ENCODE results near the gene ATP13A2.

Gene ATP13A2

GRCh38 chr1:17043676-17044075 is 31.9 kb upstream of the ATP13A2 start:
- H3K27ac Mint-ChIP-seq: peak overlapping the region; percentile 30
- H3K27me3 Mint-ChIP-seq: no peaks in the 10 kb centered on the region
- no peak overlapping the region for H3K4me3 Mint-ChIP-seq
- peaks cover 5% of the 10 kb centered on the region for H3K36me3 Mint-ChIP-seq
- H3K9me3 Mint-ChIP-seq: no peaks in the 10 kb centered on the region
- peaks cover 22% of the 10 kb centered on the region for H3K4me1 Mint-ChIP-seq

- peaks cover 9% of the 10 kb centered on the region for H3K36me3 Mint-ChIP-seq
- no peaks in the 10 kb centered on the region for H3K27me3 Mint-ChIP-seq
- H3K9me3 Mint-ChIP-seq: no peaks in the 10 kb centered on the region
- no peak overlapping the region for H3K4me3 Mint-ChIP-seq
- peaks cover 12% of the 10 kb centered on the region for H3K4me1 Mint-ChIP-seq
- H3K27ac Mint-ChIP-seq: no peak overlapping the region
These were observed 28.4 kb upstream of the ATP13A2 start for GRCh38 chr1:17040135-17040534.

- Mint-ChIP-seq H3K9me3 (no peaks in the 10 kb centered on the region), H3K4me3 (no peak overlapping the region), H3K4me1 (peaks cover 9% of the 10 kb centered on the region), H3K36me3 (peaks cover 9% of the 10 kb centered on the region), H3K27me3 (no peaks in the 10 kb centered on the region), H3K27ac (no peak overlapping the region)
These were observed 27.8 kb upstream of the ATP13A2 start for GRCh38 chr1:17039522-17039921.

GRCh38 chr1:17033481-17033880 is 21.8 kb upstream of the ATP13A2 start:
- H3K9me3 Mint-ChIP-seq: no peaks in the 10 kb centered on the region
- peaks cover 4% of the 10 kb centered on the region for H3K36me3 Mint-ChIP-seq
- H3K27me3 Mint-ChIP-seq: no peaks in the 10 kb centered on the region
- no peak overlapping the region for H3K27ac Mint-ChIP-seq
- peaks cover 5% of the 10 kb centered on the region for H3K4me1 Mint-ChIP-seq
- no peak overlapping the region for H3K4me3 Mint-ChIP-seq

GRCh38 chr1:17032741-17033140 is 21.0 kb upstream of the ATP13A2 start:
- H3K4me1 Mint-ChIP-seq: no peaks in the 10 kb centered on the region
- no peak overlapping the region for H3K27ac Mint-ChIP-seq
- no peaks in the 10 kb centered on the region for H3K9me3 Mint-ChIP-seq
- peaks cover 3% of the 10 kb centered on the region for H3K36me3 Mint-ChIP-seq
- H3K27me3 Mint-ChIP-seq: no peaks in the 10 kb centered on the region
- H3K4me3 Mint-ChIP-seq: no peak overlapping the region

GRCh38 chr1:17031436-17031835 is 19.7 kb upstream of the ATP13A2 start:
- peaks cover 8% of the 10 kb centered on the region for H3K36me3 Mint-ChIP-seq
- no peak overlapping the region for H3K27ac Mint-ChIP-seq
- no peaks in the 10 kb centered on the region for H3K9me3 Mint-ChIP-seq
- H3K4me1 Mint-ChIP-seq: no peaks in the 10 kb centered on the region
- H3K4me3 Mint-ChIP-seq: no peak overlapping the region
- H3K27me3 Mint-ChIP-seq: no peaks in the 10 kb centered on the region

GRCh38 chr1:17030206-17030605 is 18.5 kb upstream of the ATP13A2 start:
- no peak overlapping the region for H3K27ac Mint-ChIP-seq
- peaks cover 8% of the 10 kb centered on the region for H3K36me3 Mint-ChIP-seq
- H3K4me1 Mint-ChIP-seq: no peaks in the 10 kb centered on the region
- no peaks in the 10 kb centered on the region for H3K27me3 Mint-ChIP-seq
- H3K4me3 Mint-ChIP-seq: no peak overlapping the region
- no peaks in the 10 kb centered on the region for H3K9me3 Mint-ChIP-seq

- no peaks in the 10 kb centered on the region for H3K4me1 Mint-ChIP-seq
- peaks cover 9% of the 10 kb centered on the region for H3K36me3 Mint-ChIP-seq
- no peak overlapping the region for H3K4me3 Mint-ChIP-seq
- H3K27me3 Mint-ChIP-seq: no peaks in the 10 kb centered on the region
- no peak overlapping the region for H3K27ac Mint-ChIP-seq
- H3K9me3 Mint-ChIP-seq: no peaks in the 10 kb centered on the region
These were observed 17.0 kb upstream of the ATP13A2 start for GRCh38 chr1:17028662-17029188.

GRCh38 chr1:17027900-17028299 is 16.2 kb upstream of the ATP13A2 start:
- H3K27me3 Mint-ChIP-seq: no peaks in the 10 kb centered on the region
- H3K36me3 Mint-ChIP-seq: peaks cover 9% of the 10 kb centered on the region
- no peak overlapping the region for H3K27ac Mint-ChIP-seq
- H3K4me3 Mint-ChIP-seq: no peak overlapping the region
- no peaks in the 10 kb centered on the region for H3K9me3 Mint-ChIP-seq
- no peaks in the 10 kb centered on the region for H3K4me1 Mint-ChIP-seq

GRCh38 chr1:17027403-17027802 is 15.7 kb upstream of the ATP13A2 start:
- Mint-ChIP-seq H3K4me1 (no peaks in the 10 kb centered on the region), H3K27ac (no peak overlapping the region), H3K9me3 (no peaks in the 10 kb centered on the region), H3K27me3 (no peaks in the 10 kb centered on the region), H3K4me3 (no peak overlapping the region), H3K36me3 (peaks cover 9% of the 10 kb centered on the region)

- Mint-ChIP-seq H3K9me3 (no peaks in the 10 kb centered on the region), H3K27me3 (no peaks in the 10 kb centered on the region), H3K4me1 (no peaks in the 10 kb centered on the region), H3K36me3 (peaks cover 11% of the 10 kb centered on the region), H3K27ac (no peak overlapping the region), H3K4me3 (no peak overlapping the region)
These were observed 13.0 kb upstream of the ATP13A2 start for GRCh38 chr1:17024721-17025120.

- Mint-ChIP-seq H3K4me3 (no peak overlapping the region), H3K27ac (no peak overlapping the region), H3K36me3 (peaks cover 13% of the 10 kb centered on the region), H3K9me3 (no peaks in the 10 kb centered on the region), H3K4me1 (no peaks in the 10 kb centered on the region), H3K27me3 (no peaks in the 10 kb centered on the region)
These were observed 11.8 kb upstream of the ATP13A2 start for GRCh38 chr1:17023573-17023972.

GRCh38 chr1:17023102-17023501 is 11.4 kb upstream of the ATP13A2 start:
- H3K27ac Mint-ChIP-seq: no peak overlapping the region
- no peak overlapping the region for H3K4me3 Mint-ChIP-seq
- peaks cover 10% of the 10 kb centered on the region for H3K36me3 Mint-ChIP-seq
- no peaks in the 10 kb centered on the region for H3K9me3 Mint-ChIP-seq
- no peaks in the 10 kb centered on the region for H3K4me1 Mint-ChIP-seq
- no peaks in the 10 kb centered on the region for H3K27me3 Mint-ChIP-seq

- no peaks in the 10 kb centered on the region for H3K9me3 Mint-ChIP-seq
- H3K4me3 Mint-ChIP-seq: no peak overlapping the region
- no peaks in the 10 kb centered on the region for H3K4me1 Mint-ChIP-seq
- peaks cover 5% of the 10 kb centered on the region for H3K36me3 Mint-ChIP-seq
- H3K27me3 Mint-ChIP-seq: no peaks in the 10 kb centered on the region
- H3K27ac Mint-ChIP-seq: no peak overlapping the region
These were observed 10.2 kb upstream of the ATP13A2 start for GRCh38 chr1:17021896-17022295.

- Mint-ChIP-seq H3K27ac (no peak overlapping the region), H3K9me3 (no peaks in the 10 kb centered on the region), H3K4me1 (no peaks in the 10 kb centered on the region), H3K36me3 (peaks cover 5% of the 10 kb centered on the region), H3K4me3 (no peak overlapping the region), H3K27me3 (no peaks in the 10 kb centered on the region)
These were observed 8.8 kb upstream of the ATP13A2 start for GRCh38 chr1:17020502-17020901.

- Mint-ChIP-seq H3K36me3 (peaks cover 3% of the 10 kb centered on the region), H3K27me3 (no peaks in the 10 kb centered on the region), H3K9me3 (no peaks in the 10 kb centered on the region)
These were observed 7.1 kb upstream of the ATP13A2 start for GRCh38 chr1:17018849-17019248.

GRCh38 chr1:17017435-17017834 is 5.7 kb upstream of the ATP13A2 start:
- H3K4me3 Mint-ChIP-seq: no peak overlapping the region
- no peaks in the 10 kb centered on the region for H3K27me3 Mint-ChIP-seq
- H3K36me3 Mint-ChIP-seq: peaks cover 3% of the 10 kb centered on the region
- no peaks in the 10 kb centered on the region for H3K4me1 Mint-ChIP-seq
- H3K27ac Mint-ChIP-seq: no peak overlapping the region
- no peaks in the 10 kb centered on the region for H3K9me3 Mint-ChIP-seq

More at GRCh38 chr1:17018849-17019248, 7.1 kb upstream of the ATP13A2 start:
- H3K4me1 Mint-ChIP-seq: no peaks in the 10 kb centered on the region
- no peak overlapping the region for H3K4me3 Mint-ChIP-seq
- H3K27ac Mint-ChIP-seq: no peak overlapping the region

Measured in activated naive CD4-positive, alpha-beta T cell treated with anti-CD3 and anti-CD28 coated beads, Interleukin-2, amount 50 U/mL, for 24 hours (primary cell).